GM12891 (cell line): Measurements from ENCODE around the gene PHTF1. TPM values are rescaled to one million over a fixed set of nuclear protein-coding genes. Genes with fewer than 3 reads are reported as not detected.
A peak's percentile ranks its signal among the peaks of the same experiment; 100 is the strongest.

Experiments
- DNase-seq: peaks from one replicate; pipeline ENCODE4 v3.0.0; 2011; ENCODE audit warnings: low spot score; ENCODE audit not compliant: insufficient read length
- FAIRE-seq: peaks from 2 replicates; lab custom pipeline; 2011; peaks lifted over from hg19 to GRCh38; lab: Jason Lieb, UNC
- PAX5 ChIP-seq: IDR thresholded peaks from 2 replicates; pipeline ENCODE4 v1.6.1; 2011; ENCODE audit warnings: low read length, moderate library complexity, mild to moderate bottlenecking; ENCODE audit not compliant: insufficient read depth, severe bottlenecking
- POLR2A ChIP-seq: IDR thresholded peaks from 2 replicates; pipeline ENCODE4 v1.6.1; 2011; ENCODE audit warnings: low read depth, low read length, control low read depth
- POLR2AphosphoS5 ChIP-seq: IDR thresholded peaks from 2 replicates; pipeline ENCODE4 v1.6.1; 2011; ENCODE audit warnings: low read depth, low read length, control low read depth
- POU2F2 ChIP-seq: IDR thresholded peaks from 2 replicates; pipeline ENCODE4 v1.6.1; 2011; ENCODE audit warnings: low read depth, mild to moderate bottlenecking, control low read depth, low read length, moderate library complexity
- SPI1 ChIP-seq: IDR thresholded peaks from 2 replicates; pipeline ENCODE4 v1.6.1; 2011; ENCODE audit warnings: low read depth, low read length, control low read depth
- TAF1 ChIP-seq: IDR thresholded peaks from 2 replicates; pipeline ENCODE4 v1.6.1; 2011; ENCODE audit warnings: low read depth, low read length, control low read depth
- polyA plus RNA-seq: library from polyadenylated mRNA; unstranded; fragments of >200 nt; gene quantifications from one replicate; pipeline ENCODE4 v1.2.1, GENCODE V29; 2012; ENCODE audit warnings: low read depth, missing spikeins, inconsistent platforms; ENCODE audit not compliant: missing spikeins

PHTF1 gene
- polyA plus RNA-seq, result 14.1 TPM

DNA sequence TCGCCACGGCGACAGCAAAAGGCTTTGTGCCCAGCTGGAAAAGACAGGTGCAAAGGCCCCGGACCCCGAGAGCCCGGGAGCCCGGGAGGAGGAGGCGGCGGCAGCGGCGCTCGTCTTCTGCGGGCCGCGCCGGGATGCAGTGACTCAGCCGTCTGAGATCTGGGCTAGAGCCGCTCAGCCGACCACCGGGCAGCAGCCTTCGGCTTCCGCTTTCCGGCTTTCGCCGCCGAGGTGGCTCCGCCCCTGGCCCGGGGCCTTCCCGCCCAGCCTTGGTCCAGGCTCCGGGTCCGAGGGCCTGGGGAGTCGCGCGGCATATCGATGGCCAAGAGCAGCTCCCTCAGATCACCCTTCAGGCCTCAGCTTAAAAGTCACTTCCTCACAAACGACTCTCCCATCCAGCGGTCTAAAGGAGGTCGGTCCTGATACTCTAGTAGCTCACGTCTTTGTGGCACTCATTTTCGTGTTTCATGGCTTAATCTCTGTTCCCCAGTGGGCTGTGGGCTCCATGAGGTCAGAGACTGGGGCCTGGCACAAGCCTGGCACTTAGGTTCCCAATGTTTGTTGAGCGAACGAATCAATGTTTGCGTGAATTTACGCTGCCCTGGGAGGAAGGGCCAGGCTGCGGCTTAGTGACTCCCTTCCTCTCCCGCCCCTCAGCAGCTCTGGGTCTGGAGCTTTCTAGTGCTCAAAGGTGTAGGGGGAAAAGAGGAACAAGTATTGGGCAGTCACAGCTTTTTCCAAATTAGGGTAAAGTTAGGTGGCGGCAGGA is at the start of gene PHTF1:
TSS of gene PHTF1 (minus strand) at position 154 of the 769 bp plus-strand sequence. CDS start 783 bp downstream, outside the sequence.
- DNase-seq (peak; percentile 57), FAIRE-seq (peak; percentile 82)
- 0 out of 2 replicates have a peak, but pooled peaks have one; percentile 1 for TF ChIP-seq POU2F2
- TF ChIP-seq POLR2A, result peak; percentile 92
- peak; percentile 66 for TF ChIP-seq SPI1
- no peak for TF ChIP-seq PAX5
- TF ChIP-seq TAF1, result peak; percentile 85
- TF ChIP-seq POLR2AphosphoS5, result peak; percentile 76; the same call in 1 of the 2 replicates

DNA sequence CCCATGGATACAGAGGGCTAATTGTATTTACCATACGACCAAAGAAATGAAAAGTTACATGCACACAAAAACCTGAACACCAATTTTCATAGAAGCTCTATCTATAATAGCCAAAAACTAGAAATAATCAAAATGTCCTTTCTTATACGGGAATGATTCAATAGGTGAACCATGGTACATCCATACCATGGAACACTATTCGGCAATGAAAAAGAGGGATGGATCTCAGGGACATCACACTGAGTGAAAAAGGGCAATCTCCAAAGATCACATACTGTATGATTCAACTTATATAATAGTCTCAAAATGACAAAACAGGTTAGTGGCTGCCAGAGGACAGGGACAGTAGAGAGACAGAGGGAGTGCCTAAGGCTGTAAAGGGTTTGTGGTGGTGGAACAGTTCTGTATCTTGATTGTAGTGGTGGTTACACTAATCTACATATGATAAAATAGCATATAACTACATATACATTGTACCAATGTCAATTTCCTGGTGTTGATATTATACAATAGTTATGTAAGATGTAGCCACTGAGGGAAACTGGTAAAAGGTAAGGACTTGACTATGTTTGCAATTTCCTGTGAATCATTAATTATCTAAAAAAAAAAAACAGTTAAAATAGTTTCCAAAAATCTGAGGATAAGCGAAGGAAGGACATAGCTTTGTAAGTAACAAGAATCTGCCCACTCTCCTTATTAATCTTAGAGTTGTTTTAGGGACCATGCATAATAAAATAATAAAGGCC is 49.3 kb upstream of the PHTF1 start:
- FAIRE-seq (no peak), DNase-seq (no peak)
- TF ChIP-seq POLR2AphosphoS5, result no peak
- no peak for TF ChIP-seq SPI1
- no peak for TF ChIP-seq PAX5
- no peak for TF ChIP-seq POU2F2
- TF ChIP-seq TAF1, result no peak
- TF ChIP-seq POLR2A, result no peak

DNA sequence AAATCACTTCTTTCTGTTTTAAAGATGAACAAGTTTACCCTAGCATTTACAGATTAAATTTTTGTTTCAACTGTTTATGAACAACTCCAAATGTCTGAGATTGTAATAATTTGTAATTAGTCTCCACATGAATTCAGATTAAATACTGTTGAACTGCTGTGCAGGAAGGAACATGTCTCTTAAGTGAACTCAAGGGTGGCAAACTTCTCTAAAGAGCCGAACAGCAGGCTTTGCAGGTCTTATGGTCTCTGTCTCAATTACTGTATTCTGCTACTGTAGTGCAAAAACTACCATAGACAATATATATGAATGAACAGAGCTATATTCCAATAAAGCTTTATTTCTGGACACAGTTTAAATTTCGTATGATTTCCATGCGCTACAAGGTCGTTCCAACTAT is 46.4 kb upstream of the PHTF1 start:
- TF ChIP-seq POLR2A (no peak), POLR2AphosphoS5 (no peak), POU2F2 (no peak), TAF1 (no peak), PAX5 (no peak), SPI1 (no peak)
- no peak for FAIRE-seq
- DNase-seq, result no peak

DNA sequence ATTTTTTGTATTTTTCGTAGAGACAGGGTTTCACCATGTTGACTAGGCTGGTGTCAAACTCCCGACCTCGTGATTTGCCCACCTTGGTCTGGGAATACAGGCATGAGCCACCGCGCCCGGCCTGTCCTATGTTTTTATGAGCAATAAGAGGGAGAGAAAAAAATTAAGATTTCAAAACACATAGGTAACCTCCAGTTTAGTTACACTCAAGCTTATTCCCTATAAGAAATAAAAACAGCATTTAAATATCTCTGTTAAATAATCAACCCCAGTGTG is 45.9 kb upstream of the PHTF1 start:
- TF ChIP-seq POU2F2 (no peak), TAF1 (no peak), POLR2AphosphoS5 (no peak), PAX5 (no peak), SPI1 (no peak), POLR2A (no peak)
- DNase-seq (no peak), FAIRE-seq (no peak)

DNA sequence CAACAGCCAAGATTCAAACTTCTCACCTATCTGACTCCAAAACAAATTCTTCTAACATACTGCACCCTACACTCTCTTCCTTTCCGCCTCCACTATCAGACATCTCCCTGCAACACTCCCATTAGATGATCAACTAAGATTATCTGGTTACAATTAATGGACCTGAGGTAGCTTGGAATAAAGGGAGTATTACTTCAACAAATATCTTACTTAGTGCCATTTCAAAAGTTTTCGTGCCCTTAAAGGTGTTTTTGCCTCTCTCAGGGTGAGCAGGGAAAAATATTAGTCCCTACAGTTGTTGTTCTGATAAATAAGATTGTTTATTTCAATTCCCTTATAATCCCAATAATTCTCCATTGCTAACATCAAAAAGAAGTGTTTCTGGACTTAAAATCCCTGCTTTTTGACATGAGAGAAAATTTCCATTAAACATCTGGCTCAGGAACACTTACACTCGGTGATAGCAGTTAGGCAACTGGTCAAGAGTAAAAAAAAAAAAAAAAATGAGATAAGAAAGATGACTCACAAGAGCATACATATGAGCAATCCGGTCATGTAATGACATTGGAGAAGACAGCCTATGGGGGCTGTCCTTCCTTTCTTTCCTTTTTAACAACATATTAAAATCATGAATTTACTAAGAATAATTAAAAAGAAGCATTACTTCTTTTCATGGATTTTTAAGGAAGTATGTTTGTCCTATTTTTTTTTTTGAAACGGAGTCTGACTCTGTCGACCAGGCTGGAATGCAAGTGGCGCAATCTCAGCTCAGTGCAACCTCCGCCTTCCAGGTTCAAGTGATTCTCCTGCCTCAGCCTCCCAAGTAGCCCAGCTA is 45.4 kb upstream of the PHTF1 start:
- no peak for TF ChIP-seq PAX5
- no peak for FAIRE-seq
- DNase-seq, result no peak

DNA sequence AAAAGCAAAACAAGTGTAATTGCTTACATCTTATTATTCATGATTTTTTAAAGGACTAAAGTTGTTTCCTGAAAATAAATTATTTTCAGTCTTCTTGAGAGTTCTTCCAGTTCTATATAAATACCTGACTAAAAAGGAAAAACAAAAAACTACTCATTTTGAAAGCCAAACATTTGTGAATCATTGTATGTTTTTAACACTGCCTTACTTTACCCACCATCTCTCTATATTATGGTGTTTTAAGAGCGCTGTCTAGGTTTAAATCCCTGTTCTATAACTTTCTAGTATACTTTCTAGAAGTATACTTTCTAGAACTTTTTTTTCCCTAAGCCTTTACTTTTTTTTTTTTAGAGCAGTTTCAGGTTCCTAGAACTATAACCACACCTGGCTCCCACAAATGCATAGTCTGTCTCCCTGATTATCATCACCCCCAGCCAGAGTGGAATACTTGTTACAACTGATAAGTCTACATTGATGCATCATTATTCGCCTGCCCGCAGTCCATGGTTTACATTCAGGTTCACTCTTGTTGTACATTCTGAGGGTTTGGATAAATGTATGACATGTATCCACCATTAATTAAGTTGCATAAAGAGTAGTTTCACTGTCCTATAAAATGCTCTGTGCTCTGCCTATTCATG is 43.2 kb upstream of the PHTF1 start:
- TF ChIP-seq POLR2AphosphoS5 (no peak), POLR2A (no peak), SPI1 (no peak), TAF1 (no peak), POU2F2 (no peak), PAX5 (no peak)
- DNase-seq (no peak), FAIRE-seq (no peak)

DNA sequence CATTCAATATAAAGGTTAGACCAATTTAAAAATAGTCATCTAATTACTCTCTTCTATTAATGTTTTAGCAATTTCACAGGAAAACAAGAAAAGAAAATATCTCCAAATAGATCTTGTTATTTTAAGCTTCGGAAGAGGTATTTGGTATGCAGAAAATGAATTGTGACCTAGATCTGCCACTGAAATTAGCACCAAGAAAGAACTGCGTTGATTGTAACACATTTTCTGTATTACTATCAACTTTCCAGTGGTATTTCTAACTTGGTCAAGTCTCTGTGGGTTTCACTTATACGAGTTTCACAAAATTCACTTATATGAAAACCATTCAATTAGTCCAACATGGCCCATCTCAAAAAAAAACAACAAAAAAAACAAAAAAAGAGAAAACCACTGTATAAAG is 41.2 kb upstream of the PHTF1 start:
- FAIRE-seq (no peak), DNase-seq (no peak)
- TF ChIP-seq SPI1 (no peak), TAF1 (no peak), POLR2A (no peak), PAX5 (no peak), POU2F2 (no peak)

DNA sequence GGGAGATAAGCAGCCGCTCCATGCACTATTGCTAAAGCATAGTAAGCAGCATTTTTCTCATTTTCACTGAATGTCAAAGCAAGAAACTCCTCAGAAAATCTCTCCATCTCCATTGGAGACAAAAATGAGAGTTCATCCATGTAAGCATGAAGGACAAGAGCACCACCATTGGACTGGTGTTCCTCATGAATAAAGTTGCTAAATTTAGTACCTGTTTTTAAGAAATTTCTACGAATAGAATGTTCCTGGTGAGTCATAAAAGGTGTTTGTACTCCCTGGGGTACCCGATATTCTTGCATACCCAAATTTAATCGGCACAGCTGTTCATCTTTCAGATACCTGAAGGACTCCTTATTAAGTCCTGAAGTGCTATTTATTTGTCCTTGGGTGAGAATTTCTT is 38.2 kb upstream of the PHTF1 start:
- DNase-seq, result no peak
- FAIRE-seq, result no peak
- TF ChIP-seq POLR2AphosphoS5 (no peak), SPI1 (no peak), POU2F2 (no peak), POLR2A (no peak), TAF1 (no peak), PAX5 (no peak)
